Osteocyte (in vitro differentiated cells): Measurements from ENCODE around the gene TMEM156. TPM values are rescaled to one million over a fixed set of nuclear protein-coding genes. Genes with fewer than 3 reads are reported as not detected.
A peak's percentile ranks its signal among the peaks of the same experiment; 100 is the strongest.

ENCODE experiments used
- DNase-seq: peaks from one replicate; pipeline ENCODE4 v3.0.0; 2021; ENCODE audit warnings: mixed read lengths; ENCODE audit not compliant: unreplicated experiment; ENCODE audit errors: extremely low spot score
- H3K27ac Mint-ChIP-seq: one replicate; pipeline ENCODE4 v1.8.0; 2021; ENCODE audit warnings: mild to moderate bottlenecking, mixed read lengths; ENCODE audit not compliant: unreplicated experiment
- H3K27me3 Mint-ChIP-seq: one replicate; pipeline ENCODE4 v1.8.0; 2021; ENCODE audit warnings: mixed read lengths; ENCODE audit not compliant: unreplicated experiment
- H3K36me3 Mint-ChIP-seq: one replicate; pipeline ENCODE4 v1.8.0; 2021; ENCODE audit warnings: mixed read lengths; ENCODE audit not compliant: unreplicated experiment
- H3K4me1 Mint-ChIP-seq: one replicate; pipeline ENCODE4 v1.8.0; 2021; ENCODE audit warnings: mixed read lengths; ENCODE audit not compliant: unreplicated experiment
- H3K4me3 Mint-ChIP-seq: one replicate; pipeline ENCODE4 v1.8.0; 2021; ENCODE audit warnings: mild to moderate bottlenecking, moderate library complexity, mixed read lengths; ENCODE audit not compliant: unreplicated experiment
- H3K9me3 Mint-ChIP-seq: one replicate; pipeline ENCODE4 v1.8.0; 2021; ENCODE audit warnings: mixed read lengths; ENCODE audit not compliant: unreplicated experiment
- CTCF ChIP-seq: fragments of 200-600 bp; sonication (generic); IDR thresholded peaks from 2 replicates; pipeline ENCODE4 v1.5.0; 2021; ENCODE audit warnings: antibody characterized with exemption, mild to moderate bottlenecking, moderate library complexity
- long read RNA-seq: library from polyadenylated mRNA; unstranded; transcript quantifications from one replicate; pipeline ENCODE4 v2.0.0, GENCODE V29; 2021
- total RNA-seq: library from RNA; stranded (reverse); gene quantifications from 2 replicates; pipeline ENCODE4 v1.2.1, GENCODE V29; 2021

The TMEM156 gene
- total RNA-seq, result not detected in 2 replicates
- long read RNA-seq, result 0 reads

- Mint-ChIP-seq H3K9me3 (no peaks in the 10 kb centered on the region), H3K4me1 (peaks cover 51% of the 10 kb centered on the region), H3K4me3 (no peak within 1 kb of the TSS), H3K27me3 (no peaks in the 10 kb centered on the region), H3K27ac (peak within 1 kb of the TSS; percentile 69), H3K36me3 (no peaks in the 10 kb centered on the region)
- no peak for DNase-seq
- TF ChIP-seq CTCF, result no peak
Measured at GRCh38 chr4:39032218-39033085, at the start of gene TMEM156. TSS of gene TMEM156 (minus strand) at chr4:39032409. CDS start at chr4:39032313, 96 bp downstream.

GRCh38 chr4:39078829-39079228 lies 46.6 kb upstream of the TMEM156 start:
- Mint-ChIP-seq H3K4me3 (no peak overlapping the region), H3K27ac (no peak overlapping the region), H3K9me3 (no peaks in the 10 kb centered on the region), H3K36me3 (peaks cover 56% of the 10 kb centered on the region), H3K4me1 (peaks cover 5% of the 10 kb centered on the region), H3K27me3 (no peaks in the 10 kb centered on the region)
- DNase-seq, result no peak
- TF ChIP-seq CTCF, result no peak

GRCh38 chr4:39068907-39069306 lies 36.7 kb upstream of the TMEM156 start:
- no peaks in the 10 kb centered on the region for H3K27me3 Mint-ChIP-seq
- peaks cover 22% of the 10 kb centered on the region for H3K4me1 Mint-ChIP-seq
- H3K4me3 Mint-ChIP-seq, result no peak overlapping the region

GRCh38 chr4:39067451-39067850 lies 35.2 kb upstream of the TMEM156 start:
- no peak overlapping the region for H3K27ac Mint-ChIP-seq
- no peaks in the 10 kb centered on the region for H3K9me3 Mint-ChIP-seq
- peaks cover 35% of the 10 kb centered on the region for H3K4me1 Mint-ChIP-seq
- no peak for TF ChIP-seq CTCF
- H3K4me3 Mint-ChIP-seq, result no peak overlapping the region
- peaks cover 3% of the 10 kb centered on the region for H3K36me3 Mint-ChIP-seq
- H3K27me3 Mint-ChIP-seq, result no peaks in the 10 kb centered on the region
- no peak for DNase-seq

More at GRCh38 chr4:39068907-39069306, 36.7 kb upstream of the TMEM156 start:
- no peak for TF ChIP-seq CTCF
- DNase-seq, result no peak
- Mint-ChIP-seq H3K36me3 (peaks cover 3% of the 10 kb centered on the region), H3K27ac (no peak overlapping the region), H3K9me3 (no peaks in the 10 kb centered on the region)

- no peak overlapping the region for H3K4me3 Mint-ChIP-seq
- no peak for TF ChIP-seq CTCF
- DNase-seq, result no peak
- no peaks in the 10 kb centered on the region for H3K27me3 Mint-ChIP-seq
- H3K27ac Mint-ChIP-seq, result no peak overlapping the region
- H3K9me3 Mint-ChIP-seq, result no peaks in the 10 kb centered on the region
- H3K36me3 Mint-ChIP-seq, result peaks cover 3% of the 10 kb centered on the region
- peaks cover 39% of the 10 kb centered on the region for H3K4me1 Mint-ChIP-seq
Measured at GRCh38 chr4:39067031-39067430, 34.8 kb upstream of the TMEM156 start.
